ENCODE measurements around the gene LRRC3.

Gene LRRC3

DNA sequence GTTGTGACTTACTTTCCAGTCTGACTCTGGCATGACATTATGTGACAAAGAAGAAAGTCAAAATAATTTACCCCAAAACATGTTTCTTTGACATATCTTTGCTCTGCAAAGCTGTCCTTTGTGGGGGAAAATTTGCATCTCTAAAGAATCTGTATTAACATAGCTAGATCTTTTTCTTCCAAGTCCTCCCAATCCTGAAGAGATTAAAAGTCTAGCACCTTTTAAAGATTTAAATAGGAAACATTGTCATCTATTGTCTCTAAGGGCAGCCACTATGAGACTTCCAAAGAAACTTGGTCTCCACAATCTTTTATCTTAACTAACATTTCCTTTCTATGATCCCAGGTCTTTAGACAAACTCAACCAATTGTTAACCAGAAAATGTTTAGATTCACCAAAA, 16.0 kb downstream of the LRRC3 start:
- Histone ChIP-seq H3K27me3 (ENCODE audit: insufficient read depth, poor library complexity, severe bottlenecking) (no peaks in the 10 kb centered on the region), H3K4me3 (ENCODE audit: severe bottlenecking) (no peak overlapping the region), H3K36me3 (ENCODE audit: low read depth) (no peaks in the 10 kb centered on the region), H3K27ac (ENCODE audit: poor library complexity, severe bottlenecking) (no peak overlapping the region), H3K4me1 (ENCODE audit: insufficient read depth, poor library complexity, severe bottlenecking) (no peaks in the 10 kb centered on the region), H3K9me3 (ENCODE audit: severe bottlenecking) (no peaks in the 10 kb centered on the region)
- TF ChIP-seq, protein P1, sequence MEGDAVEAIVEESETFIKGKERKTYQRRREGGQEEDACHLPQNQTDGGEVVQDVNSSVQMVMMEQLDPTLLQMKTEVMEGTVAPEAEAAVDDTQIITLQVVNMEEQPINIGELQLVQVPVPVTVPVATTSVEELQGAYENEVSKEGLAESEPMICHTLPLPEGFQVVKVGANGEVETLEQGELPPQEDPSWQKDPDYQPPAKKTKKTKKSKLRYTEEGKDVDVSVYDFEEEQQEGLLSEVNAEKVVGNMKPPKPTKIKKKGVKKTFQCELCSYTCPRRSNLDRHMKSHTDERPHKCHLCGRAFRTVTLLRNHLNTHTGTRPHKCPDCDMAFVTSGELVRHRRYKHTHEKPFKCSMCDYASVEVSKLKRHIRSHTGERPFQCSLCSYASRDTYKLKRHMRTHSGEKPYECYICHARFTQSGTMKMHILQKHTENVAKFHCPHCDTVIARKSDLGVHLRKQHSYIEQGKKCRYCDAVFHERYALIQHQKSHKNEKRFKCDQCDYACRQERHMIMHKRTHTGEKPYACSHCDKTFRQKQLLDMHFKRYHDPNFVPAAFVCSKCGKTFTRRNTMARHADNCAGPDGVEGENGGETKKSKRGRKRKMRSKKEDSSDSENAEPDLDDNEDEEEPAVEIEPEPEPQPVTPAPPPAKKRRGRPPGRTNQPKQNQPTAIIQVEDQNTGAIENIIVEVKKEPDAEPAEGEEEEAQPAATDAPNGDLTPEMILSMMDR (IDR thresholded peaks at IDR 0.05; ENCODE audit: poor library complexity, severe bottlenecking) = no peak
- ATAC-seq (ENCODE audit: low read depth) (no peak), DNase-seq (ENCODE audit: low spot score) (no peak)

DNA sequence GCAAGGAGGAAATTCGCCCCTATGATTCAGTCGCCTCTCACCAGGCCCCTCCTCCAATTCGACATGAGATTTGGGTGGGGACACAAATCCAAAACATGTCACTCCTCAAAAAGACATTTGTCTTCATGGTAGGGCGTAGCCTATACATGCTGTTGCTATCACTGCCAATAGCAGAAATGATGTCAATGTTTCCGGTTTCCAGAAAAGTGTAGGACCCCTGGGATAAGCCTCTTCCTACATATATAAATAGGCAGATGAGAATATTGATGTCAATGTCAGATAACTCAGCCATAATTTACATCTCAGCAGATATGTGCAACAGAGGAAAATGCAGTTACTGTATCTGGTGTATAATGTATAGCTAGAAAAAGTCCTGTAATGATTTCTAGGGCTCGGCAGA, 16.7 kb downstream of the LRRC3 start:
- H3K9me3 ChIP-seq (ENCODE audit: severe bottlenecking) = no peaks in the 10 kb centered on the region
- ATAC-seq (ENCODE audit: low read depth) = no peak
- no peaks in the 10 kb centered on the region for H3K36me3 ChIP-seq (ENCODE audit: low read depth)
- DNase-seq (ENCODE audit: low spot score) = no peak
- no peak overlapping the region for H3K27ac ChIP-seq (ENCODE audit: poor library complexity, severe bottlenecking)
- H3K27me3 ChIP-seq (ENCODE audit: insufficient read depth, poor library complexity, severe bottlenecking) = no peaks in the 10 kb centered on the region
- no peak overlapping the region for H3K4me3 ChIP-seq (ENCODE audit: severe bottlenecking)
- TF ChIP-seq, protein P1 (IDR thresholded peaks at IDR 0.05; ENCODE audit: poor library complexity, severe bottlenecking) = no peak
- no peaks in the 10 kb centered on the region for H3K4me1 ChIP-seq (ENCODE audit: insufficient read depth, poor library complexity, severe bottlenecking)

DNA sequence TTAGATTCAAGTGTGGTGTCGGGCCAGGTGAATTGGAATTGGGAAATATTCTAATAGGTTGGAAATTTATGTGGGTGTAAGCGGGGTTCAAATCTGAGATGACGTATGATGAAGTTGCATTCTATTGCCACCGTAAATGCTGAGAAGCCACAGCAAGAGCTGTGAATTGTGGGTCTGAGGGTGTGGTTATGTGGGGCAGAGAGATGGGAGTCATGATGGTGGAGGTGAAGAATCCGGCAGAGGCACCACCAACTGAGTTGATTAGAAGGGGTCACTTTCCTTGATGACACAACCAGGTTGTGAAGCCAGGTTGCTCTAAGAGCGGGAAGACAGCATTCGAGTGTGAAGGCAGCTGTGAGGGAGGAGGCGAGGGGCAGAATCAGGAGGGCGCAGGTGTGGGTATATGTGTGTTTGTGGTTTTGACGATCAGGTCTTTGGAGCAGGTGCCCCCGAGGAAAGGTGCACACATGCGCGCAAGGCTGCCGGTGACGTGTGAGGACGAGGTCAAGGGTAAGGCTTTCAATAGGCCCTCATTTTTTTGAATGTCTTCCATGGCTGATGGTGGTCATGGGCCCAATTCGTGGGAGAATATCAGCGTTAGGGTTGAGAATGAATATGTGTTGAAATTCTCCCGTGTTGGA, 18.7 kb downstream of the LRRC3 start:
- no peak overlapping the region for H3K4me3 ChIP-seq (ENCODE audit: severe bottlenecking)
- H3K27me3 ChIP-seq (ENCODE audit: insufficient read depth, poor library complexity, severe bottlenecking) = no peaks in the 10 kb centered on the region
- no peak for DNase-seq (ENCODE audit: low spot score)
- H3K27ac ChIP-seq (ENCODE audit: poor library complexity, severe bottlenecking) = no peak overlapping the region
- TF ChIP-seq, protein P1 (IDR thresholded peaks at IDR 0.05; ENCODE audit: poor library complexity, severe bottlenecking) = no peak
- no peaks in the 10 kb centered on the region for H3K9me3 ChIP-seq (ENCODE audit: severe bottlenecking)
- ATAC-seq (ENCODE audit: low read depth) = no peak
- H3K36me3 ChIP-seq (ENCODE audit: low read depth) = no peaks in the 10 kb centered on the region
- no peaks in the 10 kb centered on the region for H3K4me1 ChIP-seq (ENCODE audit: insufficient read depth, poor library complexity, severe bottlenecking)

DNA sequence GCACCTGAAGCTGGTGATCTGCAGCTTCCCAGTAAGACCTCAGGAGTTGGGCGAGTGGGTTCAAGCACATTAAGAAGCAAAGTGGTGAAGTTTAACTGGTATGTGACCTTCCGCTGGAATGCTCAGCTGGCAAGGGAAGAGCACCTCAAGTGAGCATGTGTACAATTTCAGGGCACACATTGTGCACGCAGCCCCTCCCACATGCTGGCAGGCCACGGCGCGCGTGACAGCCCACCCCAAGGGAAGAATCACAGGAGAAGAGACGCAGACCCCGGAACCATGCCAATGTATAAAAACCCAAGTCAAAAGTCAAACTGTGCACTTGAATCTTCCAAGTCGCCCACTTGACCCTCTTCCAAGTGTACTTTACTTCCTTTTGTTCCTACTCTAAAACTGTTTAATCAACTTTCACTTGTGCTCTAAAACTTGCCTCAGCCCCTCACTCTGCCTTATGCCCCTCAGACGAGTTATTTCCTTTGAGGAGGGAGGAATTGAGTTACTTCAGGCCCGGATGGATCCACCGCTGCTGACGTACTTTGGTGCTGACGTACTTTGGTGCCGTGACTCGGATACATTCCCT, 20.0 kb downstream of the LRRC3 start:
- Histone ChIP-seq H3K4me1 (ENCODE audit: insufficient read depth, poor library complexity, severe bottlenecking) (no peaks in the 10 kb centered on the region), H3K27ac (ENCODE audit: poor library complexity, severe bottlenecking) (no peak overlapping the region), H3K27me3 (ENCODE audit: insufficient read depth, poor library complexity, severe bottlenecking) (no peaks in the 10 kb centered on the region), H3K9me3 (ENCODE audit: severe bottlenecking) (no peaks in the 10 kb centered on the region), H3K4me3 (ENCODE audit: severe bottlenecking) (no peak overlapping the region), H3K36me3 (ENCODE audit: low read depth) (no peaks in the 10 kb centered on the region)
- ATAC-seq (ENCODE audit: low read depth) = no peak
- TF ChIP-seq, protein P1 (IDR thresholded peaks at IDR 0.05; ENCODE audit: poor library complexity, severe bottlenecking) = no peak
- no peak for DNase-seq (ENCODE audit: low spot score)

DNA sequence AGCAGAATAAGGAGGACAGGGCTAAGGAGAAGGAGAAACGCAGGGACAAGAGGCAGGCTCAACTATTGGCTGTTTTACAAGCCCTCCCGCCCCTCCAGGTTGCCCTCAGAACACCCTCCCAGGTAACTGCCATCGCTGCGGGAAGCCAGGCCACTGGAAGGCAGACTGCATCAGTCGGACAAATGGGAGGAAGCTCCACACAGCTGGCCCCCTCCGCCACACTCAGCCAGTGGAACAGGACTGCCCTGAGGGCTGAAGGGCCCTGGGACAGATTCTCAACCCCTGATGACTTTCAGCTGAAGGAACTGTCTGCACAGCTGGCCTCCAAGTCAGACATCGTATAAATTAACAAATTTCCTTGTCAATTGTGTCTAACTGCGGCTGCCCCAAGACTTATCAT, 21.8 kb downstream of the LRRC3 start:
- no peak for DNase-seq (ENCODE audit: low spot score)
- TF ChIP-seq, protein P1 (IDR thresholded peaks at IDR 0.05; ENCODE audit: poor library complexity, severe bottlenecking) = no peak
- Histone ChIP-seq H3K9me3 (ENCODE audit: severe bottlenecking) (no peaks in the 10 kb centered on the region), H3K4me1 (ENCODE audit: insufficient read depth, poor library complexity, severe bottlenecking) (no peaks in the 10 kb centered on the region), H3K4me3 (ENCODE audit: severe bottlenecking) (no peak overlapping the region), H3K27ac (ENCODE audit: poor library complexity, severe bottlenecking) (no peak overlapping the region), H3K36me3 (ENCODE audit: low read depth) (no peaks in the 10 kb centered on the region), H3K27me3 (ENCODE audit: insufficient read depth, poor library complexity, severe bottlenecking) (no peaks in the 10 kb centered on the region)
- no peak for ATAC-seq (ENCODE audit: low read depth)
